Measurements from ENCODE around the gene ETS1. TPM values are rescaled to one million over a fixed set of nuclear protein-coding genes. Genes with fewer than 3 reads are reported as not detected.

ETS1 gene
- total RNA-seq, 2 experiments from 2014 or later = 203 to 466 TPM

DNA sequence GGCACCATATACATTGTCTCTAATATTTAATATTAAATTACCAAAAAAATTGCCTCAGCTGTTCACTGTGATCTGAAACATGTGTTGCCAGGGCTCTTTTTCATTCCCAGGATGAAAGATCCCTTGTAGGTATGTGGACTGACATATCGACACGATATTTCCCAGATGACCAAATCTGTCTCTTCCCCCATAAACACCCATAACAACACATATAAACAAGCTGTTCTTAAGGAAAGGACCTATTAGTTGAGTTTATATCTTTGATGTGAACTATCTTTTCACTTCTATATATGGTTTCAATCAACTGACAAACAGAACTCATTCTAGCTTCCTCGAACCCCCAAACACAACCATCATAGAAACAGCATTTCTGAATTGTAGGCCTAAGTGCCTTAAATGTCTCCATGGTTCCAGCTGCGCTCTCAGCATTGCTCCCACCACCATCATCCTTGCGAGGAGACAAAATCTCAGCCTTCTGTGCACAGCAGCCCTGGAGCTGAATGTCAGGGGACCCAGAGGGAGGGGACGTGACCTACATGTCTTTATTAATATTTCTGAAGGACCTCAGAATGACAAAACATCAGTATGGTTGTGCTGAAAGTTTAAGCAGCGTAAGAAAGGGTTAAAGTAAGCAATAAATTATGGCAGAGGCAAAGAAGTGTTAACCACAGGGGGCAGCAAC lies 67.0 kb downstream of the ETS1 start:
- peaks cover 67% of the 10 kb centered on the region for H3K36me3 ChIP-seq (ENCODE audit: insufficient read depth, low read length)
- no peaks in the 10 kb centered on the region for H3K9me3 ChIP-seq (ENCODE audit: low read length)
- peaks cover 47% of the 10 kb centered on the region for H3K4me1 ChIP-seq (ENCODE audit: insufficient read depth, low read length, poor library complexity, severe bottlenecking)
- peaks cover 81% of the 10 kb centered on the region for H3K79me2 ChIP-seq (ENCODE audit: insufficient read depth, low read depth, low read length)
- H3K4me2 ChIP-seq (ENCODE audit: low read length) = peak overlapping the region; percentile 95
- intact Hi-C loops (cut with micrococcal nuclease; ENCODE audit: unreplicated experiment) = loop anchor here (1.0 to 5.0 kb wide), 3 partner anchors 91 to 1637 kb away; partner anchors contain the start of gene ST14
- peak overlapping the region; percentile 79 for H3K27ac ChIP-seq (ENCODE audit: low read depth, low read length, poor library complexity, severe bottlenecking)
- H3K4me3 ChIP-seq (ENCODE audit: low read depth, low read length, poor library complexity, severe bottlenecking) = peak overlapping the region; percentile 98
- BruUV-seq (replicated peaks) = TSS peak; percentile 45
- no peak for TF ChIP-seq EZH2phosphoT487 (IDR thresholded peaks at IDR 0.05; ENCODE audit: borderline replicate concordance, low read depth, low read length)
- TF ChIP-seq, protein P1, sequence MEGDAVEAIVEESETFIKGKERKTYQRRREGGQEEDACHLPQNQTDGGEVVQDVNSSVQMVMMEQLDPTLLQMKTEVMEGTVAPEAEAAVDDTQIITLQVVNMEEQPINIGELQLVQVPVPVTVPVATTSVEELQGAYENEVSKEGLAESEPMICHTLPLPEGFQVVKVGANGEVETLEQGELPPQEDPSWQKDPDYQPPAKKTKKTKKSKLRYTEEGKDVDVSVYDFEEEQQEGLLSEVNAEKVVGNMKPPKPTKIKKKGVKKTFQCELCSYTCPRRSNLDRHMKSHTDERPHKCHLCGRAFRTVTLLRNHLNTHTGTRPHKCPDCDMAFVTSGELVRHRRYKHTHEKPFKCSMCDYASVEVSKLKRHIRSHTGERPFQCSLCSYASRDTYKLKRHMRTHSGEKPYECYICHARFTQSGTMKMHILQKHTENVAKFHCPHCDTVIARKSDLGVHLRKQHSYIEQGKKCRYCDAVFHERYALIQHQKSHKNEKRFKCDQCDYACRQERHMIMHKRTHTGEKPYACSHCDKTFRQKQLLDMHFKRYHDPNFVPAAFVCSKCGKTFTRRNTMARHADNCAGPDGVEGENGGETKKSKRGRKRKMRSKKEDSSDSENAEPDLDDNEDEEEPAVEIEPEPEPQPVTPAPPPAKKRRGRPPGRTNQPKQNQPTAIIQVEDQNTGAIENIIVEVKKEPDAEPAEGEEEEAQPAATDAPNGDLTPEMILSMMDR (conservative IDR thresholded peaks at IDR 0.05; ENCODE audit: low read length) = no peak; the same call in none of the 2 replicates
- no peak overlapping the region for H2AFZ ChIP-seq (ENCODE audit: low read length)
- peaks cover 44% of the 10 kb centered on the region for H4K20me1 ChIP-seq (ENCODE audit: insufficient read depth, low read length)
- CTCF ChIA-PET (ENCODE audit: unreplicated experiment) = interaction anchor here (0.6 to 3.4 kb wide), 6 partner anchors 34 to 201 kb away, joined by 3 to 23 read pairs (median 4); no protein-coding TSS in a partner anchor
- POLR2A ChIA-PET = interaction anchor here (0.6 to 7.5 kb wide), 23 partner anchors 9 to 313 kb away, joined by 3 to 184 read pairs (median 8); no protein-coding TSS in a partner anchor
- H3K9me2 ChIP-seq (ENCODE audit: insufficient read depth, low read length) = no peaks in the 10 kb centered on the region
- DNase-seq (ENCODE audit: low spot score) = peak; percentile 56

DNA sequence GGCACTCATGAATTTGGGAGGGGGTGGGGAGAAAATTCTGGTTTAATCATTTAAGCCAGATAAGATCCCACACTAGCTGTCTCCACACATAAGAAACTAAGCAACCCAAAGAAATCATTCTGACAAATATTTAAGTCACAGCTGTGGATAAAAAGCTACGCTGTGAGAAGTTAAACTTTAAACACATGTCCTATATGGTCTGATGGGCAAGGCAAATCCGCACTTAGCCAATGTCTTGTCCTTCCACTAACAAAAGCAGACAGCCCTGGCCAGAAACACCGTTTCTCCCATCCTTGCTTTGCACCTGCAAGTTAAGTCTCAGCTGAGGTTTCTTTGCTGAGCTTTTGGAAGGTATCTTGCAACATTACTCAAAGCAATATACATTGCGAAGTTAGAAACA lies 68.0 kb downstream of the ETS1 start:
- Histone ChIP-seq H3K79me2 (ENCODE audit: insufficient read depth, low read depth, low read length) (peaks cover 91% of the 10 kb centered on the region), H2AFZ (ENCODE audit: low read length) (no peak overlapping the region), H3K27ac (ENCODE audit: low read depth, low read length, poor library complexity, severe bottlenecking) (peak overlapping the region; percentile 79), H3K4me2 (ENCODE audit: low read length) (peak overlapping the region; percentile 95), H3K36me3 (ENCODE audit: insufficient read depth, low read length) (peaks cover 77% of the 10 kb centered on the region), H3K9me3 (ENCODE audit: low read length) (no peaks in the 10 kb centered on the region), H3K9me2 (ENCODE audit: insufficient read depth, low read length) (no peaks in the 10 kb centered on the region), H3K4me3 (ENCODE audit: low read depth, low read length, poor library complexity, severe bottlenecking) (peak overlapping the region; percentile 98), H3K4me1 (ENCODE audit: insufficient read depth, low read length, poor library complexity, severe bottlenecking) (peaks cover 49% of the 10 kb centered on the region), H4K20me1 (ENCODE audit: insufficient read depth, low read length) (peaks cover 54% of the 10 kb centered on the region)
- TF ChIP-seq, protein P1 (conservative IDR thresholded peaks at IDR 0.05; ENCODE audit: low read length) = no peak
- no peak for TF ChIP-seq EZH2phosphoT487 (IDR thresholded peaks at IDR 0.05; ENCODE audit: borderline replicate concordance, low read depth, low read length)
- POLR2A ChIA-PET = interaction anchor here (0.6 to 7.5 kb wide), 28 partner anchors 10 to 1495 kb away, joined by 3 to 184 read pairs (median 8); no protein-coding TSS in a partner anchor
- peak; percentile 79 for DNase-seq (ENCODE audit: low spot score)
- BruUV-seq (replicated peaks) = no TSS peak
- intact Hi-C loops (cut with micrococcal nuclease; ENCODE audit: unreplicated experiment) = loop anchor here (1.0 kb wide), 1 partner anchor 48 kb away; no protein-coding TSS in a partner anchor
- CTCF ChIA-PET (ENCODE audit: unreplicated experiment) = interaction anchor here (0.6 to 3.4 kb wide), 7 partner anchors 33 to 110 kb away, joined by 3 to 23 read pairs (median 4); no protein-coding TSS in a partner anchor
